OCI-LY7 (cell line): ENCODE measurements around the gene PTCD1. TPM values are rescaled to one million over a fixed set of nuclear protein-coding genes. Genes with fewer than 3 reads are reported as not detected.

Experiments
- BruUV-seq: library from RNA; stranded (reverse); fragments of 400-500 nt; replicated peaks from 2 replicates; lab custom pipeline; 2021; lab: Mats Ljungman, UMichigan
- CTCF ChIA-PET: fragments of 300-600 bp; sonication (Branson Sonifier 250); formaldehyde crosslinking; loops from one replicate; lab custom pipeline; 2022; ENCODE audit warnings: antibody characterized with exemption; ENCODE audit not compliant: unreplicated experiment; lab: Charles Lee
- POLR2A ChIA-PET: fragments of 300-600 bp; sonication (Branson Sonifier 250); formaldehyde crosslinking; loops from one replicate; lab custom pipeline; 2022; ENCODE audit warnings: antibody characterized with exemption; lab: Charles Lee
- DNase-seq: peaks from one replicate; pipeline ENCODE4 v3.0.0-alpha.2; 2015; ENCODE audit warnings: low spot score
- H2AFZ ChIP-seq: fragments of 200-600 bp; sonication (generic), shearing (Covaris generic); 2 replicates; pipeline ENCODE4 v1.6.1; 2014; ENCODE audit warnings: mild to moderate bottlenecking, antibody characterized with exemption, low read length, moderate library complexity
- H3K27ac ChIP-seq: fragments of 200-600 bp; sonication (generic); 2 replicates; pipeline ENCODE4 v1.5.1; 2014; ENCODE audit warnings: mixed run types, low read depth, mild to moderate bottlenecking, moderate library complexity, low read length, inconsistent platforms; ENCODE audit not compliant: poor library complexity, severe bottlenecking
- H3K36me3 ChIP-seq: fragments of 200-600 bp; sonication (generic); 2 replicates; pipeline ENCODE4 v1.6.1; 2014; ENCODE audit warnings: mild to moderate bottlenecking, antibody characterized with exemption, low read length, moderate library complexity, mixed read lengths; ENCODE audit not compliant: insufficient read depth
- H3K4me1 ChIP-seq: fragments of 200-600 bp; sonication (generic); 2 replicates; pipeline ENCODE4 v1.5.1; 2014; ENCODE audit warnings: mild to moderate bottlenecking, low read length; ENCODE audit not compliant: insufficient read depth, poor library complexity, severe bottlenecking
- H3K4me2 ChIP-seq: fragments of 200-600 bp; sonication (generic); 2 replicates; pipeline ENCODE4 v1.6.1; 2014; ENCODE audit warnings: mild to moderate bottlenecking, low read length
- H3K4me3 ChIP-seq: fragments of 200-600 bp; sonication (generic); 2 replicates; pipeline ENCODE4 v1.5.1; 2014; ENCODE audit warnings: mild to moderate bottlenecking, low read depth, low read length; ENCODE audit not compliant: poor library complexity, severe bottlenecking
- H3K79me2 ChIP-seq: fragments of 200-600 bp; sonication (generic); 2 replicates; pipeline ENCODE4 v1.6.1; 2016; ENCODE audit warnings: low read depth, mild to moderate bottlenecking, low read length, moderate library complexity, mixed read lengths; ENCODE audit not compliant: insufficient read depth
- H3K9me2 ChIP-seq: fragments of 200-600 bp; sonication (generic); 2 replicates; pipeline ENCODE4 v1.6.1; 2016; ENCODE audit warnings: mild to moderate bottlenecking, low read length, mixed read lengths; ENCODE audit not compliant: insufficient read depth
- H3K9me3 ChIP-seq: fragments of 200-600 bp; sonication (generic); 2 replicates; pipeline ENCODE4 v1.6.1; 2014; ENCODE audit warnings: mild to moderate bottlenecking, mixed run types, low read length, mixed read lengths
- H4K20me1 ChIP-seq: fragments of 200-600 bp; sonication (generic); 2 replicates; pipeline ENCODE4 v1.6.1; 2014; ENCODE audit warnings: mild to moderate bottlenecking, antibody characterized with exemption, low read length, moderate library complexity, mixed read lengths; ENCODE audit not compliant: insufficient read depth
- EZH2phosphoT487 ChIP-seq: fragments of 200-600 bp; sonication (generic); IDR thresholded peaks from 2 replicates; pipeline ENCODE4 v1.6.1; 2018; ENCODE audit warnings: low read depth, borderline replicate concordance, mild to moderate bottlenecking, mixed run types, antibody characterized with exemption, low read length, moderate library complexity, mixed read lengths
- intact Hi-C: fragments of 100-400 bp; cut with micrococcal nuclease; formaldehyde crosslinking; loops from one replicate; pipeline ENCODE4 v1.10.0; 2022; ENCODE audit not compliant: unreplicated experiment
- total RNA-seq, 2 experiments: library from RNA; depleted of rRNA in 1 of 2; stranded (reverse); fragments of >200 nt in 1 of 2; shearing (Covaris generic) in 1 of 2; gene quantifications; 2 replicates each; pipeline ENCODE4 v1.2.3, GENCODE V29; 2014 to 2022
- TF ChIP-seq, protein P1 (sequence below): fragments of 200-600 bp; sonication (generic); conservative IDR thresholded peaks from 2 replicates; pipeline ENCODE4 v1.5.1; 2014; ENCODE audit warnings: mild to moderate bottlenecking, antibody characterized with exemption, low read length, moderate library complexity, mixed read lengths

Gene PTCD1
- total RNA-seq, 2 experiments from 2014 or later, result 11.0 to 11.3 TPM

DNA sequence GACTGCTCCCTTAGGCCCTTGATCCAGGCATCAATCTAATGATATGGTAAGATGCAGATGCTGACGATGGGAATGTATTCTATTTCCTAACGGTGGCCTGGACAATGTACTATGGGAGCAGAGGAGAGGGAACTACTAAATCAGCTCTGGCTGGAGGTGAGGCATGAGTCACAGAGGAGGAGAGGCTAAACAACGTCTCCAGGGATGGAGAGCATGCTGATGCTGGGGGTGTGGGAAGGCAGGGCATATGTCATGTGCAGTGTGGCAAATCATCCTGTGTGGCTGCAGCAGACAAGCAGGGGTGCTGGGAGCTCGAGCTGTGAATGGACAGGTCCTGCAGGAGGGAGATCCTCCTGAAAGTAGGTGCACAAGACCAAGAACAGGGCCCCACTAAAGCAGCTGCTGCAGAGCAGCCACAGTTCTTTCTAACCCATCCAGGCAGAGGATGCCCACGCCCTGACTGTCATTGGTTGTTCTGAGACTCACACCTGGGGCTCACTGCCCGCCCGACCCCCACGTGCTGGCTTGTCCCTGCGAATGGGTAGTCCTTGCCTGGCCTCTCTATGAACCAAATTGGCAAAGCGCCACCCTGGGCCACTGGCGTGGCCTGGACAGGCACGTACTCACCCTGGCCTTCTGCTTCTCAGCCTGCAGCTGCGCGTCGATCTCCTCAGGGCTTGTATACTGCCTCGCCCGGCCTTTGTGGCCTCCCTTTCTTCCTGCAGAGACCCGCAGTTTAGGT lies 34.2 kb downstream of the PTCD1 start:
- H3K36me3 ChIP-seq, result peaks cover 61% of the 10 kb centered on the region
- no peak overlapping the region for H3K4me2 ChIP-seq
- no TSS peak for BruUV-seq
- no peak overlapping the region for H3K27ac ChIP-seq
- POLR2A ChIA-PET, result interaction anchor here (1.3 kb wide), 1 partner anchor 11 kb away, joined by 3 read pairs; no protein-coding TSS in a partner anchor
- CTCF ChIA-PET, result no interaction called here
- H3K79me2 ChIP-seq, result peaks cover 46% of the 10 kb centered on the region
- peaks cover 20% of the 10 kb centered on the region for H3K4me1 ChIP-seq
- no peak overlapping the region for H2AFZ ChIP-seq
- intact Hi-C loops, result no loop called here
- peaks cover 10% of the 10 kb centered on the region; the same call in 1 of the 2 replicates for H4K20me1 ChIP-seq
- no peak for DNase-seq
- no peaks in the 10 kb centered on the region for H3K9me3 ChIP-seq
- no peak overlapping the region for H3K4me3 ChIP-seq
- H3K9me2 ChIP-seq, result no peaks in the 10 kb centered on the region
- TF ChIP-seq EZH2phosphoT487, result no peak
- TF ChIP-seq, protein P1, sequence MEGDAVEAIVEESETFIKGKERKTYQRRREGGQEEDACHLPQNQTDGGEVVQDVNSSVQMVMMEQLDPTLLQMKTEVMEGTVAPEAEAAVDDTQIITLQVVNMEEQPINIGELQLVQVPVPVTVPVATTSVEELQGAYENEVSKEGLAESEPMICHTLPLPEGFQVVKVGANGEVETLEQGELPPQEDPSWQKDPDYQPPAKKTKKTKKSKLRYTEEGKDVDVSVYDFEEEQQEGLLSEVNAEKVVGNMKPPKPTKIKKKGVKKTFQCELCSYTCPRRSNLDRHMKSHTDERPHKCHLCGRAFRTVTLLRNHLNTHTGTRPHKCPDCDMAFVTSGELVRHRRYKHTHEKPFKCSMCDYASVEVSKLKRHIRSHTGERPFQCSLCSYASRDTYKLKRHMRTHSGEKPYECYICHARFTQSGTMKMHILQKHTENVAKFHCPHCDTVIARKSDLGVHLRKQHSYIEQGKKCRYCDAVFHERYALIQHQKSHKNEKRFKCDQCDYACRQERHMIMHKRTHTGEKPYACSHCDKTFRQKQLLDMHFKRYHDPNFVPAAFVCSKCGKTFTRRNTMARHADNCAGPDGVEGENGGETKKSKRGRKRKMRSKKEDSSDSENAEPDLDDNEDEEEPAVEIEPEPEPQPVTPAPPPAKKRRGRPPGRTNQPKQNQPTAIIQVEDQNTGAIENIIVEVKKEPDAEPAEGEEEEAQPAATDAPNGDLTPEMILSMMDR, result no peak

DNA sequence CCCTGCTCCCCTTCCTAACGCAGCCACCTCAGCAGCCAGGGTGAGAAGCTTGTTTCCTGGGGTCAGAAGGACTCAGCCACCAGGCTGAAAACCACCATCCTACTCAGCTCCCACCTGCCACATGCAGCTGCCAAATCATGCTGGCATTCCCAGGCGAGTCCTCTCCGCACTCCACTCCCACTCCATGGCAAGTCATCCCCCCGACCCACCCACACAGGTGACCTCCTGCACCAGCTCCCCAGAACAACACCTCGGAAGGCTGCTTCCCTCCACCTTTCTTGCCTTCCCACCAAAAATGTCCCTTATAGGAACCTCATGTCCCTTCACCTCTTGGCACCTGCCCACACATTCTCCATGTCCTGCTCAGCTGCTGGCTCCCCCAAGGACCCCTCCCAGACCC lies 34.8 kb downstream of the PTCD1 start:
- BruUV-seq, result no TSS peak
- no peaks in the 10 kb centered on the region for H3K9me3 ChIP-seq
- H3K4me1 ChIP-seq, result peaks cover 20% of the 10 kb centered on the region
- POLR2A ChIA-PET, result no interaction called here
- H3K79me2 ChIP-seq, result peaks cover 39% of the 10 kb centered on the region
- peaks cover 68% of the 10 kb centered on the region for H3K36me3 ChIP-seq
- CTCF ChIA-PET, result interaction anchor here (0.6 kb wide), 1 partner anchor 43 kb away, joined by 4 read pairs; no protein-coding TSS in a partner anchor
- TF ChIP-seq, protein P1, result no peak
- TF ChIP-seq EZH2phosphoT487, result no peak
- H3K4me3 ChIP-seq, result no peak overlapping the region
- intact Hi-C loops, result no loop called here
- no peak overlapping the region for H3K27ac ChIP-seq
- no peak overlapping the region for H3K4me2 ChIP-seq
- no peak for DNase-seq
- H4K20me1 ChIP-seq, result peaks cover 10% of the 10 kb centered on the region; the same call in 1 of the 2 replicates
- H2AFZ ChIP-seq, result no peak overlapping the region
- no peaks in the 10 kb centered on the region for H3K9me2 ChIP-seq

DNA sequence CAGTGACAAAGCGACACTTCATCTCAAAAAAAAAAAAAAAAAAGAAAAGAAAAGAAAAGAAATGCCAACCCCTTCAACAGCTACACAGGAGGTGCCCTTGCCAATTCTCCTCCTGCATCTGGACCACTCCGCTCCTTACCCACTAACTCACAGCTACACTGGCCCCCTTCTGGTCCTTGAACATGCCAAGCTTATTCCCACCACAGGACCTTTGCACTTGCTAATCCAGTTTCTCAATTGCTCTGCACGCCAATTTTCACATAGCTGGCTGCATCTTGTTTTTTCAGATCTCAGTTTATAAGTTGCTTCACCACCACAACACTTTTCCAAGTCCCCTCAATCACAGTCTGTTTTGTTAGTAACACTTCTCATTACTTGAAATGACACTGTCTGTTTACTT lies 35.7 kb downstream of the PTCD1 start:
- peaks cover 30% of the 10 kb centered on the region for H3K79me2 ChIP-seq
- no peak overlapping the region for H2AFZ ChIP-seq
- no peak for DNase-seq
- no peak overlapping the region for H3K4me2 ChIP-seq
- ChIA-PET POLR2A (interaction anchor here (0.6 to 0.7 kb wide), 5 partner anchors 12 to 853 kb away, joined by 4 to 5 read pairs (median 4); no protein-coding TSS in a partner anchor), CTCF (no interaction called here)
- no peak overlapping the region for H3K27ac ChIP-seq
- TF ChIP-seq, protein P1, result no peak
- H4K20me1 ChIP-seq, result peaks cover 10% of the 10 kb centered on the region; the same call in 1 of the 2 replicates
- H3K4me3 ChIP-seq, result no peak overlapping the region
- no peaks in the 10 kb centered on the region for H3K9me3 ChIP-seq
- peaks cover 77% of the 10 kb centered on the region for H3K36me3 ChIP-seq
- intact Hi-C loops, result no loop called here
- no TSS peak for BruUV-seq
- no peaks in the 10 kb centered on the region for H3K9me2 ChIP-seq
- peaks cover 20% of the 10 kb centered on the region for H3K4me1 ChIP-seq
